ENCODE measurements around the gene NAGK. TPM values are rescaled to one million over a fixed set of nuclear protein-coding genes. Genes with fewer than 3 reads are reported as not detected.

Gene NAGK
- total RNA-seq, 1 experiment from 2014 or later, result 97.0 TPM

- DNase-seq (ENCODE audit: low read depth), result no peak
These were observed 39.6 kb downstream of the NAGK start for GRCh38 chr2:71108091-71108490.

- DNase-seq (ENCODE audit: low read depth), result no peak
These were observed 45.4 kb downstream of the NAGK start for GRCh38 chr2:71113843-71114242.

- no peak for DNase-seq (ENCODE audit: low read depth)
These were observed 48.6 kb downstream of the NAGK start for GRCh38 chr2:71117063-71117462.

GRCh38 chr2:71120195-71120594, 51.7 kb downstream of the NAGK start:
- no peak for DNase-seq (ENCODE audit: low read depth)

- DNase-seq (ENCODE audit: low read depth), result no peak
These were observed 53.0 kb downstream of the NAGK start for GRCh38 chr2:71121479-71121878.

- DNase-seq (ENCODE audit: low read depth), result no peak
These were observed 54.2 kb downstream of the NAGK start for GRCh38 chr2:71122387-71123298.

- DNase-seq (ENCODE audit: low read depth), result no peak
These were observed 57.3 kb downstream of the NAGK start for GRCh38 chr2:71125506-71126294.

GRCh38 chr2:71126957-71127356, 58.5 kb downstream of the NAGK start:
- no peak for DNase-seq (ENCODE audit: low read depth)

Other genes with a start within 250 kb of the NAGK start
- not detected in 2 replicates for gene CLEC4F, start 248.0 kb upstream of the NAGK start, total RNA-seq (2014; rRNA removed; shearing (Covaris generic))
- 0.29 TPM in 1 of 2 replicates, not detected in the other for gene CD207, start 232.8 kb upstream of the NAGK start, total RNA-seq (2014; rRNA removed; shearing (Covaris generic))
- gene VAX2, start 168.1 kb upstream of the NAGK start, total RNA-seq (2014; rRNA removed; shearing (Covaris generic)), result 3.2 and 3.4 TPM in 2 replicates
- gene ATP6V1B1, start 132.7 kb upstream of the NAGK start, total RNA-seq (2014; rRNA removed; shearing (Covaris generic)), result 0.68 and 2.8 TPM in 2 replicates
- 0.20 TPM in 1 of 2 replicates, not detected in the other for gene ANKRD53, start 90.0 kb upstream of the NAGK start, total RNA-seq (2014; rRNA removed; shearing (Covaris generic))
- 59.6 and 61.3 TPM in 2 replicates for gene TEX261, start 73.8 kb upstream of the NAGK start, total RNA-seq (2014; rRNA removed; shearing (Covaris generic))
- gene MCEE, start 61.6 kb downstream of the NAGK start, total RNA-seq (2014; rRNA removed; shearing (Covaris generic)), result 20.2 and 28.6 TPM in 2 replicates
- gene MPHOSPH10, start 62.0 kb downstream of the NAGK start, total RNA-seq (2014; rRNA removed; shearing (Covaris generic)), result 21.7 and 23.4 TPM in 2 replicates
- 0.48 and 0.49 TPM in 2 replicates for gene PAIP2B, start 158.5 kb downstream of the NAGK start, total RNA-seq (2014; rRNA removed; shearing (Covaris generic))

All from RPMI7951 (cell line).